ENCODE measurements around the gene NT5C3B.

DNA sequence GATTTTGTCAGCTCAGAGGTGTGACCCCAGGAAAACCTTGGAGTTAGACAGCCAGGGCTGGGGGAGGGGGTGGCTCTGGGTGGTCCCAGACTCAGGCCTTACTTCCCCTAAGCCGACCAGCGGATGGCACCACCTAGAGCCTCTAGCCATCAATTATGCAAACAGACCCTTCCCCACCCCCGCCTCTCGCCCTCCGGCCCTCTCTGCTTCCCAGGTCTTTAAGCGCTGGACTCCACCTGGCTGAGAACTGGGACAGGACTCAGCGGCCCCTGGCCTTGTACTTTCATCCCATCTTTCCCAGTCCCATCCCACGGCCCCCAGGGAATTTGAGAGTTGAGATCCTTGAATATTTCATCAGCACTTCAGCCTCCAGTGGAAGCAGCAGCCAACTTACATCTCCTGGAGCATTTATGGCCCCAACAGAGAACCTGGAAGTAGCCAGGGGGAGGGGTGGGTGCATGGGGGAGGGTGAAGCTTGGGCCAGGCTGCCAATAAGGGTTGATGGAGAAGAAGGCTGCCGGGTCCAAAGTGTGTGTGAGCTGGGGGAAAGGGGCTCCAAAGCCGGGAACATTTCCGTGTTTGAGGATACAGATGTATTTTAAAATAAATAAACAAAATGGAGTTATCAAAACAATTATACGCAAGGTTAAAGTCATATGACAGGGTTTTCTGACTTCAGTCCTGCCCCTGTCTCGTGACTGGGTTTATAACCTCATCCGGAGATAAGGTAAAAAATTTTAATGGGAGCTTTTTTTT is 42.1 kb downstream of the NT5C3B start:
- TF ChIP-seq ZNF37A (tag by site-specific recombination; IDR thresholded peaks at IDR 0.05) (no peak), ZNF24 (tag by site-specific recombination; IDR thresholded peaks at IDR 0.05) (peak; percentile 65; the same call in 1 of the 2 replicates), ZNF274 (IDR thresholded peaks at IDR 0.05; ENCODE audit: low read length) (no peak), ZNF274 (tag by site-specific recombination; IDR thresholded peaks at IDR 0.05; ENCODE audit: borderline replicate concordance) (no peak), ZNF549 (tag by site-specific recombination; IDR thresholded peaks at IDR 0.05) (no peak), ZNF621 (tag by site-specific recombination; IDR thresholded peaks at IDR 0.05) (no peak), ZNF391 (tag by site-specific recombination; IDR thresholded peaks at IDR 0.05; ENCODE audit: borderline replicate concordance, low read depth) (no peak)
- TF ChIP-seq, protein P1, sequence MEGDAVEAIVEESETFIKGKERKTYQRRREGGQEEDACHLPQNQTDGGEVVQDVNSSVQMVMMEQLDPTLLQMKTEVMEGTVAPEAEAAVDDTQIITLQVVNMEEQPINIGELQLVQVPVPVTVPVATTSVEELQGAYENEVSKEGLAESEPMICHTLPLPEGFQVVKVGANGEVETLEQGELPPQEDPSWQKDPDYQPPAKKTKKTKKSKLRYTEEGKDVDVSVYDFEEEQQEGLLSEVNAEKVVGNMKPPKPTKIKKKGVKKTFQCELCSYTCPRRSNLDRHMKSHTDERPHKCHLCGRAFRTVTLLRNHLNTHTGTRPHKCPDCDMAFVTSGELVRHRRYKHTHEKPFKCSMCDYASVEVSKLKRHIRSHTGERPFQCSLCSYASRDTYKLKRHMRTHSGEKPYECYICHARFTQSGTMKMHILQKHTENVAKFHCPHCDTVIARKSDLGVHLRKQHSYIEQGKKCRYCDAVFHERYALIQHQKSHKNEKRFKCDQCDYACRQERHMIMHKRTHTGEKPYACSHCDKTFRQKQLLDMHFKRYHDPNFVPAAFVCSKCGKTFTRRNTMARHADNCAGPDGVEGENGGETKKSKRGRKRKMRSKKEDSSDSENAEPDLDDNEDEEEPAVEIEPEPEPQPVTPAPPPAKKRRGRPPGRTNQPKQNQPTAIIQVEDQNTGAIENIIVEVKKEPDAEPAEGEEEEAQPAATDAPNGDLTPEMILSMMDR (tag by site-specific recombination; IDR thresholded peaks at IDR 0.05): peak; percentile 62
- TF ChIP-seq, protein P2, sequence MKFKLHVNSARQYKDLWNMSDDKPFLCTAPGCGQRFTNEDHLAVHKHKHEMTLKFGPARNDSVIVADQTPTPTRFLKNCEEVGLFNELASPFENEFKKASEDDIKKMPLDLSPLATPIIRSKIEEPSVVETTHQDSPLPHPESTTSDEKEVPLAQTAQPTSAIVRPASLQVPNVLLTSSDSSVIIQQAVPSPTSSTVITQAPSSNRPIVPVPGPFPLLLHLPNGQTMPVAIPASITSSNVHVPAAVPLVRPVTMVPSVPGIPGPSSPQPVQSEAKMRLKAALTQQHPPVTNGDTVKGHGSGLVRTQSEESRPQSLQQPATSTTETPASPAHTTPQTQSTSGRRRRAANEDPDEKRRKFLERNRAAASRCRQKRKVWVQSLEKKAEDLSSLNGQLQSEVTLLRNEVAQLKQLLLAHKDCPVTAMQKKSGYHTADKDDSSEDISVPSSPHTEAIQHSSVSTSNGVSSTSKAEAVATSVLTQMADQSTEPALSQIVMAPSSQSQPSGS (tag by site-specific recombination; IDR thresholded peaks at IDR 0.05; ENCODE audit: low read depth): no peak
- TF ChIP-seq, protein P3, sequence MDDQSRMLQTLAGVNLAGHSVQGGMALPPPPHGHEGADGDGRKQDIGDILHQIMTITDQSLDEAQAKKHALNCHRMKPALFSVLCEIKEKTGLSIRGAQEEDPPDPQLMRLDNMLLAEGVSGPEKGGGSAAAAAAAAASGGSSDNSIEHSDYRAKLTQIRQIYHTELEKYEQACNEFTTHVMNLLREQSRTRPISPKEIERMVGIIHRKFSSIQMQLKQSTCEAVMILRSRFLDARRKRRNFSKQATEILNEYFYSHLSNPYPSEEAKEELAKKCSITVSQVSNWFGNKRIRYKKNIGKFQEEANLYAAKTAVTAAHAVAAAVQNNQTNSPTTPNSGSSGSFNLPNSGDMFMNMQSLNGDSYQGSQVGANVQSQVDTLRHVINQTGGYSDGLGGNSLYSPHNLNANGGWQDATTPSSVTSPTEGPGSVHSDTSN (CRISPR knock-in tag; IDR thresholded peaks at IDR 0.05): no peak
